HAP-1 (cell line): ENCODE data around the gene AKAP12.

Experiments used
- DNase-seq, 2 experiments: peaks; one replicate each; pipeline ENCODE4 v3.0.0-alpha.2; 2016 to 2020; ENCODE audit warnings: low spot score in 2 of 2
- H3K27me3 ChIP-seq: fragments of 250-450 bp; sonication (Bioruptor Pico); 2 replicates; pipeline ENCODE4 v1.5.1; 2020; ENCODE audit warnings: low read depth, mild to moderate bottlenecking, moderate library complexity
- H3K36me3 ChIP-seq: fragments of 250-450 bp; sonication (Bioruptor Pico); replicated peaks from 2 replicates; pipeline ENCODE4 v1.5.1; 2020; ENCODE audit warnings: mild to moderate bottlenecking
- H3K4me1 ChIP-seq: fragments of 250-450 bp; sonication (Bioruptor Pico); 2 replicates; pipeline ENCODE4 v1.5.1; 2020; ENCODE audit warnings: mild to moderate bottlenecking
- H3K4me3 ChIP-seq: fragments of 250-450 bp; sonication (Bioruptor Pico); 2 replicates; pipeline ENCODE4 v1.5.1; 2020; ENCODE audit warnings: mild to moderate bottlenecking, moderate library complexity
- H3K9me3 ChIP-seq: fragments of 250-450 bp; sonication (Bioruptor Pico); 2 replicates; pipeline ENCODE4 v1.5.1; 2020; ENCODE audit warnings: mild to moderate bottlenecking, moderate library complexity
- in situ Hi-C: fragments of 300-500 bp; cut with MboI; formaldehyde crosslinking; loops from 3 replicates; pipeline ENCODE4 v1.14.3; 2020; ENCODE audit warnings: low sequenced_read_pairs, inconsistent platforms, mixed read lengths

The AKAP12 gene

DNA sequence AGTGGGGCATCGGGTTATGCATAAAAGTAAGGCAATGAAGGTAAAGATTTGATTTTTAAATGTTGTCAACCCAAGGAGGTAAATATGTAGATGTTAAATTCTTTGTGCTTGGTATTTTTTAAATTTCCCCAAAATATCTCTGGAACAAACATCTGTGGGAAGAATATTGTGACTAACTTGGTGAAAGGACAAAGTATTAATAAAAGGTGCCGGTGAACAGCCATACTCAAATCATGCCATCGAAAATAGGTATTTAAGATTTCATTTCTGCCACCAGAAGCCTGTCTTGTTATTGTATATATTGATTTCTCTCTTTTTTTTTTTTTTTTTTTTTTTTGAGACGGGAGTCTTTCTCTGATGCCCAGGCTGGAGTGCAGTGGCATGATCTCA, 164.1 kb downstream of the AKAP12 start:
- peaks cover 3% of the 10 kb centered on the region; the same call in 1 of the 2 replicates for H3K4me1 ChIP-seq
- no peak overlapping the region for H3K4me3 ChIP-seq
- H3K9me3 ChIP-seq: no peaks in the 10 kb centered on the region
- peaks cover 50% of the 10 kb centered on the region for H3K36me3 ChIP-seq
- DNase-seq: no peak
- in situ Hi-C loops: no loop called here
- no peaks in the 10 kb centered on the region for H3K27me3 ChIP-seq
